ENCODE measurements around the gene TAF11L5. TPM values are rescaled to one million over a fixed set of nuclear protein-coding genes. Genes with fewer than 3 reads are reported as not detected.
"Not testable (repeated sequence)": the region's sequence is repeated elsewhere in the genome, so short reads cannot be mapped to it uniquely, and the experiment has no call there.

Gene TAF11L5
- total and polyA plus RNA-seq, 2 of the 8 experiments (the other 6 are each of a cell fraction or from before 2014, with no cell fraction given), result not detected

DNA sequence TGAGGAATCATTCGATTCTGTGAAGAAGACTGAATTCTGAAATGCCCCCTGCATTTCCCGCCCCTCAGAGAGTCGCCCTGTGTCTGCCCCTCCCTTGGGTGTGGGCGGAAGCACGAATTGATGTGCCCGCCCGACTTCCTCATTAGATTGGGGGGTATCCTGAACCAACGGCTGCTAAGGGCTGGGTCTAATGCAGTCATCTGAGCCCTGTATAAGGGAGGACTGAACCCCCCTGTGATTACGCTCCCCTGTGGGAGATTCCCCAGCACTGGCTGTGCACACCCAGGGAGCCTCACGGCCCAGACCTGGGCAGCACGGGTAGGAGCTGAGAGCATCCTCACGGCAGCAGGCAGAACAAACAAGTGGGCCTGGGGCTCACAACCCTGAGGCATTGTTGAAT lies 7.5 kb upstream of the TAF11L5 start:
- H4K91ac ChIP-seq (replicated peaks; ENCODE audit: insufficient read length, low read length); POLR2A ChIA-PET (ENCODE audit: partially characterized antibody); H3K4ac ChIP-seq (replicated peaks; ENCODE audit: insufficient read length, low read depth, low read length); H3K4me3 ChIP-seq (ENCODE audit: extremely low read depth in 1 of 4, insufficient read depth in 2 of 4, low read depth in 3 of 4, low read length in 4 of 4); H2BK15ac ChIP-seq (ENCODE audit: low read length); H2BK120ac ChIP-seq (replicated peaks; ENCODE audit: low read depth, low read length); H2BK12ac ChIP-seq (ENCODE audit: low read depth, low read length); H3K4me2 ChIP-seq (ENCODE audit: insufficient read depth in 1 of 2, low read depth in 2 of 2, low read length in 2 of 2); H3K79me1 ChIP-seq (ENCODE audit: low read depth, low read length); H3K14ac ChIP-seq (ENCODE audit: insufficient read length); H4K20me1 ChIP-seq (replicated peaks in 1 of 2; ENCODE audit: control insufficient read depth in 1 of 2, insufficient read depth in 2 of 2, low read length in 2 of 2); H2AFZ ChIP-seq (ENCODE audit: low read length); FAIRE-seq; H3K9ac ChIP-seq (replicated peaks in 1 of 4; ENCODE audit: extremely low read depth in 1 of 4, low read depth in 3 of 4, low read length in 3 of 4); CTCF ChIA-PET (ENCODE audit: partially characterized antibody); H3K4me1 ChIP-seq (replicated peaks in 1 of 4; ENCODE audit: control insufficient read depth in 3 of 4, insufficient read depth in 4 of 4, low read length in 3 of 4); H3K27ac ChIP-seq (ENCODE audit: low read depth, low read length); H3K36me3 ChIP-seq (ENCODE audit: control insufficient read depth in 2 of 4, insufficient read depth in 4 of 4, low read length in 3 of 4); H4K8ac ChIP-seq (ENCODE audit: extremely low read depth, insufficient read depth, low read length); H3K23me2 ChIP-seq (ENCODE audit: low read depth, low read length); H3K56ac ChIP-seq (replicated peaks; ENCODE audit: insufficient read length, low read depth, low read length); H3K23ac ChIP-seq (ENCODE audit: insufficient read length); H3K9me3 ChIP-seq (ENCODE audit: insufficient read depth in 2 of 2, low read depth in 1 of 2, low read length in 1 of 2); H3K27me3 ChIP-seq (replicated peaks in 1 of 4; ENCODE audit: control insufficient read depth in 3 of 4, extremely low read depth in 1 of 4, insufficient read depth in 3 of 4, low read length in 3 of 4); H4K5ac ChIP-seq (ENCODE audit: insufficient read length, low read depth, low read length); H2BK5ac ChIP-seq (ENCODE audit: low read depth, low read length); H3K79me2 ChIP-seq (ENCODE audit: control insufficient read depth in 1 of 2, insufficient read depth in 2 of 2, low read length in 2 of 2); H2BK20ac ChIP-seq (ENCODE audit: low read length); H2AK5ac ChIP-seq (ENCODE audit: low read depth, low read length); H3K18ac ChIP-seq (ENCODE audit: extremely low read depth, low read length): not testable (repeated sequence)
- WGBS, 2 experiments (ENCODE audit: extremely low coverage in 1 of 2, insufficient coverage in 1 of 2, insufficient read length in 1 of 2, insufficient replicate concordance in 2 of 2, low coverage in 1 of 2, low lambda C conversion rate in 2 of 2, missing lambda C conversion rate in 1 of 2), result 94% methylated on average over 11 of the region's 12 CpGs; no CpG with 5 or more reads in 1 of the 2 experiments
- DNase-seq (ENCODE audit: low read depth in 1 of 2, low spot score in 2 of 2), result peak in 1 of 2 experiments; percentile 64

DNA sequence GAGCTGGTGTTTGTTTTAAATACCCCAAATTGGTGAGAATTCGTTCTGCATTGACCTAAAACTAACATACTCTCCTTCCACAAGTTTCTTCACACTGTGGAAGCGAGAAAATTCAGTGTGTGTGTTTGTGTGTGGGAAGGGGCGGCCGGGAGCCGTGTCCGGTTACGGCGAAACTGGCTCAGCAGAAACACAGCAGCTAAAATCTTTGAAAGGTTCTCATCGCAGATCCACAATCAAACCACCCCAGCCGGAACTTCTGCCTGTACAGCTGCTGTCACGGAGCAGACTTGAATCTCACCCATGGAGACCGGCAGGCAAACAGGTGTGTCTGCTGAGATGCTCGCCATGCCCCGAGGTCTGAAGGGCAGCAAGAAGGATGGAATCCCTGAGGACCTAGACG lies 7.0 kb upstream of the TAF11L5 start, which contains the start of gene TAF11L3:
TSS of gene TAF11L3 (plus strand) at position 301 of the 400 bp plus-strand sequence.
- H3K4me1 ChIP-seq (replicated peaks in 1 of 4; ENCODE audit: control insufficient read depth in 3 of 4, insufficient read depth in 4 of 4, low read length in 3 of 4); H3K23me2 ChIP-seq (ENCODE audit: low read depth, low read length); H3K9ac ChIP-seq (replicated peaks in 1 of 4; ENCODE audit: extremely low read depth in 1 of 4, low read depth in 3 of 4, low read length in 3 of 4); H3K23ac ChIP-seq (ENCODE audit: insufficient read length); H3K9me3 ChIP-seq (ENCODE audit: insufficient read depth in 2 of 2, low read depth in 1 of 2, low read length in 1 of 2); H2BK12ac ChIP-seq (ENCODE audit: low read depth, low read length); CTCF ChIA-PET (ENCODE audit: partially characterized antibody); H2BK5ac ChIP-seq (ENCODE audit: low read depth, low read length); H4K8ac ChIP-seq (ENCODE audit: extremely low read depth, insufficient read depth, low read length); H3K79me2 ChIP-seq (ENCODE audit: control insufficient read depth in 1 of 2, insufficient read depth in 2 of 2, low read length in 2 of 2); H3K27me3 ChIP-seq (replicated peaks in 1 of 4; ENCODE audit: control insufficient read depth in 3 of 4, extremely low read depth in 1 of 4, insufficient read depth in 3 of 4, low read length in 3 of 4); H3K14ac ChIP-seq (ENCODE audit: insufficient read length); H3K56ac ChIP-seq (replicated peaks; ENCODE audit: insufficient read length, low read depth, low read length); H3K18ac ChIP-seq (ENCODE audit: extremely low read depth, low read length); H2BK15ac ChIP-seq (ENCODE audit: low read length); H3K36me3 ChIP-seq (ENCODE audit: control insufficient read depth in 2 of 4, insufficient read depth in 4 of 4, low read length in 3 of 4); H3K79me1 ChIP-seq (ENCODE audit: low read depth, low read length); DNase-seq (ENCODE audit: low read depth in 1 of 2, low spot score in 2 of 2); H3K4me2 ChIP-seq (ENCODE audit: insufficient read depth in 1 of 2, low read depth in 2 of 2, low read length in 2 of 2); H4K5ac ChIP-seq (ENCODE audit: insufficient read length, low read depth, low read length); POLR2A ChIA-PET (ENCODE audit: partially characterized antibody); H3K4ac ChIP-seq (replicated peaks; ENCODE audit: insufficient read length, low read depth, low read length); FAIRE-seq; H3K27ac ChIP-seq (ENCODE audit: low read depth, low read length); H2BK120ac ChIP-seq (replicated peaks; ENCODE audit: low read depth, low read length); H2AFZ ChIP-seq (ENCODE audit: low read length); H3K4me3 ChIP-seq (ENCODE audit: extremely low read depth in 1 of 4, insufficient read depth in 2 of 4, low read depth in 3 of 4, low read length in 4 of 4); H4K20me1 ChIP-seq (replicated peaks in 1 of 2; ENCODE audit: control insufficient read depth in 1 of 2, insufficient read depth in 2 of 2, low read length in 2 of 2); H2AK5ac ChIP-seq (ENCODE audit: low read depth, low read length); H4K91ac ChIP-seq (replicated peaks; ENCODE audit: insufficient read length, low read length); H2BK20ac ChIP-seq (ENCODE audit: low read length): not testable (repeated sequence)
- WGBS, 2 experiments (ENCODE audit: extremely low coverage in 1 of 2, insufficient coverage in 1 of 2, insufficient read length in 1 of 2, insufficient replicate concordance in 2 of 2, low coverage in 1 of 2, low lambda C conversion rate in 2 of 2, missing lambda C conversion rate in 1 of 2), result no CpG with 5 or more reads among the region's 15 CpGs

All from H1 (cell line).